Measurements from ENCODE around the gene TMEM184B.
A peak's percentile ranks its signal among the peaks of the same experiment; 100 is the strongest.

TMEM184B gene

GRCh38 chr22:38311323-38311620 lies 38.5 kb upstream of the TMEM184B start:
- H3K9me3 Mint-ChIP-seq: no peaks in the 10 kb centered on the region
- no peaks in the 10 kb centered on the region for H3K27me3 Mint-ChIP-seq
- peaks cover 86% of the 10 kb centered on the region for H3K4me1 Mint-ChIP-seq
- peak overlapping the region; percentile 59 for H3K4me3 Mint-ChIP-seq
- H3K36me3 Mint-ChIP-seq: peaks cover 24% of the 10 kb centered on the region
- ATAC-seq: peak; percentile 81
- H3K27ac Mint-ChIP-seq: peak overlapping the region; percentile 92

- Mint-ChIP-seq H3K27me3 (no peaks in the 10 kb centered on the region), H3K4me3 (peak overlapping the region; percentile 59), H3K27ac (peak overlapping the region; percentile 92), H3K4me1 (peaks cover 86% of the 10 kb centered on the region), H3K9me3 (no peaks in the 10 kb centered on the region), H3K36me3 (peaks cover 24% of the 10 kb centered on the region)
- peak; percentile 2 for ATAC-seq
Measured at GRCh38 chr22:38310518-38311322, 37.9 kb upstream of the TMEM184B start.

GRCh38 chr22:38309614-38310517 lies 37.1 kb upstream of the TMEM184B start:
- peak overlapping the region; percentile 92 for H3K27ac Mint-ChIP-seq
- no peaks in the 10 kb centered on the region for H3K9me3 Mint-ChIP-seq
- H3K4me3 Mint-ChIP-seq: no peak overlapping the region
- peaks cover 86% of the 10 kb centered on the region for H3K4me1 Mint-ChIP-seq
- peaks cover 24% of the 10 kb centered on the region for H3K36me3 Mint-ChIP-seq
- no peaks in the 10 kb centered on the region for H3K27me3 Mint-ChIP-seq
- ATAC-seq: no peak

- ATAC-seq: no peak
- peaks cover 28% of the 10 kb centered on the region for H3K36me3 Mint-ChIP-seq
- H3K4me3 Mint-ChIP-seq: no peak overlapping the region
- peaks cover 86% of the 10 kb centered on the region for H3K4me1 Mint-ChIP-seq
- no peaks in the 10 kb centered on the region for H3K27me3 Mint-ChIP-seq
- no peaks in the 10 kb centered on the region for H3K9me3 Mint-ChIP-seq
- peak overlapping the region; percentile 92 for H3K27ac Mint-ChIP-seq
Measured at GRCh38 chr22:38308791-38309498, 36.1 kb upstream of the TMEM184B start.

GRCh38 chr22:38305471-38306448 lies 33.0 kb upstream of the TMEM184B start:
- ATAC-seq: peak; percentile 89
- peak overlapping the region; percentile 85 for H3K27ac Mint-ChIP-seq
- no peaks in the 10 kb centered on the region for H3K27me3 Mint-ChIP-seq
- peaks cover 63% of the 10 kb centered on the region for H3K4me1 Mint-ChIP-seq
- H3K9me3 Mint-ChIP-seq: no peaks in the 10 kb centered on the region
- H3K36me3 Mint-ChIP-seq: peaks cover 31% of the 10 kb centered on the region
- peak overlapping the region; percentile 54 for H3K4me3 Mint-ChIP-seq

GRCh38 chr22:38304526-38304925 lies 31.7 kb upstream of the TMEM184B start:
- Mint-ChIP-seq H3K9me3 (no peaks in the 10 kb centered on the region), H3K4me3 (peak overlapping the region; percentile 15), H3K27me3 (no peaks in the 10 kb centered on the region), H3K27ac (peak overlapping the region; percentile 71), H3K36me3 (peaks cover 44% of the 10 kb centered on the region), H3K4me1 (peaks cover 53% of the 10 kb centered on the region)
- ATAC-seq: no peak

GRCh38 chr22:38303974-38304373 lies 31.2 kb upstream of the TMEM184B start:
- Mint-ChIP-seq H3K4me3 (peak overlapping the region; percentile 15), H3K27me3 (no peaks in the 10 kb centered on the region), H3K36me3 (peaks cover 44% of the 10 kb centered on the region), H3K9me3 (no peaks in the 10 kb centered on the region), H3K4me1 (peaks cover 48% of the 10 kb centered on the region), H3K27ac (peak overlapping the region; percentile 71)
- ATAC-seq: no peak

GRCh38 chr22:38302906-38303305 lies 30.1 kb upstream of the TMEM184B start:
- no peak overlapping the region for H3K4me3 Mint-ChIP-seq
- peak overlapping the region; percentile 71 for H3K27ac Mint-ChIP-seq
- peaks cover 39% of the 10 kb centered on the region for H3K4me1 Mint-ChIP-seq
- no peaks in the 10 kb centered on the region for H3K27me3 Mint-ChIP-seq
- peaks cover 43% of the 10 kb centered on the region for H3K36me3 Mint-ChIP-seq
- ATAC-seq: no peak
- H3K9me3 Mint-ChIP-seq: no peaks in the 10 kb centered on the region

- no peak for ATAC-seq
- H3K9me3 Mint-ChIP-seq: no peaks in the 10 kb centered on the region
- H3K27me3 Mint-ChIP-seq: no peaks in the 10 kb centered on the region
- peaks cover 54% of the 10 kb centered on the region for H3K36me3 Mint-ChIP-seq
- H3K27ac Mint-ChIP-seq: no peak overlapping the region
- H3K4me3 Mint-ChIP-seq: no peak overlapping the region
- peaks cover 29% of the 10 kb centered on the region for H3K4me1 Mint-ChIP-seq
Measured at GRCh38 chr22:38300946-38301345, 28.1 kb upstream of the TMEM184B start.

- H3K9me3 Mint-ChIP-seq: no peaks in the 10 kb centered on the region
- H3K27ac Mint-ChIP-seq: peak overlapping the region; percentile 42
- no peaks in the 10 kb centered on the region for H3K27me3 Mint-ChIP-seq
- no peak overlapping the region for H3K4me3 Mint-ChIP-seq
- peaks cover 23% of the 10 kb centered on the region for H3K4me1 Mint-ChIP-seq
- no peak for ATAC-seq
- H3K36me3 Mint-ChIP-seq: peaks cover 54% of the 10 kb centered on the region
Measured at GRCh38 chr22:38300197-38300945, 27.6 kb upstream of the TMEM184B start.

GRCh38 chr22:38299770-38300102 lies 26.9 kb upstream of the TMEM184B start:
- Mint-ChIP-seq H3K9me3 (no peaks in the 10 kb centered on the region), H3K36me3 (peaks cover 58% of the 10 kb centered on the region), H3K27ac (peak overlapping the region; percentile 42), H3K27me3 (no peaks in the 10 kb centered on the region), H3K4me1 (peaks cover 17% of the 10 kb centered on the region), H3K4me3 (no peak overlapping the region)
- ATAC-seq: no peak

- no peaks in the 10 kb centered on the region for H3K9me3 Mint-ChIP-seq
- ATAC-seq: peak; percentile 47
- H3K27me3 Mint-ChIP-seq: no peaks in the 10 kb centered on the region
- peaks cover 4% of the 10 kb centered on the region for H3K4me1 Mint-ChIP-seq
- H3K36me3 Mint-ChIP-seq: peaks cover 61% of the 10 kb centered on the region
- no peak overlapping the region for H3K27ac Mint-ChIP-seq
- no peak overlapping the region for H3K4me3 Mint-ChIP-seq
Measured at GRCh38 chr22:38298312-38299005, 25.6 kb upstream of the TMEM184B start.

GRCh38 chr22:38296372-38296771 lies 23.6 kb upstream of the TMEM184B start:
- H3K4me3 Mint-ChIP-seq: no peak overlapping the region
- H3K27me3 Mint-ChIP-seq: no peaks in the 10 kb centered on the region
- no peak overlapping the region for H3K27ac Mint-ChIP-seq
- H3K4me1 Mint-ChIP-seq: no peaks in the 10 kb centered on the region
- no peak for ATAC-seq
- H3K9me3 Mint-ChIP-seq: no peaks in the 10 kb centered on the region
- H3K36me3 Mint-ChIP-seq: peaks cover 66% of the 10 kb centered on the region

Measured in stimulated activated memory B cell treated with anti-CD40 and anti-IgM and Interleukin-4, amounts not matched to agents 10 μg/mL and 1 μg/mL and 100 μg/mL, for 72 hours (primary cell).